Osteoblast (primary cell): ENCODE data around the gene CDC6. TPM values are rescaled to one million over a fixed set of nuclear protein-coding genes. Genes with fewer than 3 reads are reported as not detected.

ENCODE experiments used
- DNase-seq: peaks from one replicate; pipeline ENCODE4 v3.0.0; 2011; ENCODE audit warnings: low spot score, mixed read lengths; ENCODE audit not compliant: insufficient read length; ENCODE audit errors: missing footprints
- H2AFZ ChIP-seq: 2 replicates; pipeline ENCODE4 v1.6.0; 2011; ENCODE audit warnings: mild to moderate bottlenecking, low read length
- H3K27ac ChIP-seq: 2 replicates; pipeline ENCODE4 v1.5.1; 2011; ENCODE audit warnings: mild to moderate bottlenecking, low read depth, low read length, moderate library complexity
- H3K27me3 ChIP-seq: 2 replicates; pipeline ENCODE4 v1.6.0; 2012; ENCODE audit warnings: mild to moderate bottlenecking, control low read depth, inconsistent platforms, low read length, moderate library complexity; ENCODE audit not compliant: insufficient read depth
- H3K36me3 ChIP-seq: 2 replicates; pipeline ENCODE4 v1.5.1; 2011; ENCODE audit warnings: mild to moderate bottlenecking, low read length, control low read depth, moderate library complexity; ENCODE audit not compliant: insufficient read depth
- H3K4me1 ChIP-seq: 2 replicates; pipeline ENCODE4 v1.5.1; 2011; ENCODE audit warnings: mild to moderate bottlenecking, low read length, control low read depth, moderate library complexity; ENCODE audit not compliant: insufficient read depth
- H3K4me2 ChIP-seq: 2 replicates; pipeline ENCODE4 v1.6.0; 2011; ENCODE audit warnings: mild to moderate bottlenecking, low read length; ENCODE audit not compliant: insufficient read depth
- H3K4me3 ChIP-seq: fragments of 200-600 bp; sonication (generic); 3 replicates; pipeline ENCODE4 v1.5.1; 2012; ENCODE audit warnings: mild to moderate bottlenecking, low read length, inconsistent platforms; ENCODE audit not compliant: insufficient read depth
- H3K79me2 ChIP-seq: 2 replicates; pipeline ENCODE4 v1.6.0; 2012; ENCODE audit warnings: mild to moderate bottlenecking, low read length, control low read depth, inconsistent platforms; ENCODE audit not compliant: insufficient read depth
- H3K9me3 ChIP-seq: 2 replicates; pipeline ENCODE4 v1.5.1; 2011; ENCODE audit warnings: low read depth, low read length, control low read depth
- H4K20me1 ChIP-seq: 2 replicates; pipeline ENCODE4 v1.6.0; 2012; ENCODE audit warnings: mild to moderate bottlenecking, low read length, control low read depth; ENCODE audit not compliant: insufficient read depth
- total RNA-seq: library from RNA; depleted of rRNA; stranded (reverse); fragments of >200 nt; gene quantifications from 2 replicates; pipeline ENCODE4 v1.2.3, GENCODE V29; 2012
- TF ChIP-seq, protein P1 (sequence below): IDR thresholded peaks from 2 replicates; pipeline ENCODE4 v1.5.1; 2011; ENCODE audit warnings: mild to moderate bottlenecking, low read depth, low read length, moderate library complexity; ENCODE audit errors: extremely low read depth

CDC6 gene
- total RNA-seq, 1 donor, result 5.1 TPM

DNA sequence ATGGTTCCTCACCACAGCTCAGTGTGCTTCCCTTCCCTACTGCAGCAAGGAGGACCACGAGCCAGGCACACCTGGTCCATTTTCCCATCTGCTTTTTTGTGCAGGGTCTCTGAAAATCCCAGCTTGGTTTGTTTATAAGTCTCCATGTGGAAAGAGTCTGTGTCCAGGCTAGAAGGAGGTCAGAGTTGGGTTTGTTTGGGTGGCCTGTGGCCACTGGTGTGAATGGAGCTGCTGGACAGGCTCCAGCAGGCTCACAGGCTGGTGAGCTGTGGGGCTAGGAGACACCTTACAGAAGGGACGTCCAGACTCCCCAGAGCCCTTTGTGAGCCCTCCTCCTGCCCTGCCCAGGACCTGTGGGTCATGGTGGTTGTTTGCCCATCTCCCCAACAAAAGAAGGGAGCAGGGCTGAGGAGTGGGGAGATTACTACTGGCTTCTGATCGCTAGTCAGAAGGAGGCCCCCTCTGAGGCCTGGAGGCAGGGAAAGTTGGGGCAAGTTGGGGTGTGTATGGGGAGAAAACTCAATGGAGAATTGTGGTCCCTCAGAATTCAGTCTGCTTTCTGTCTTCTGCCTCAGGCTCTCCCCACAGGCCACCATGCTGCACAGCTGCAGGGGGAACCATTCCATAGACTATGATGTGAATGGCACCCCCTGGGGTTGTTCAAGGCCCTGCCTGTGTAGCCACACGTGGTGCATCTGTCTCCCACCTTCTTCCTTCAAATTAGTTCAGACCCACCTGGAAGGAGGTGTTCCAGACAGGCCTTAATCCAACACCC lies 25.4 kb downstream of the CDC6 start:
- peaks cover 77% of the 10 kb centered on the region for H3K4me1 ChIP-seq
- DNase-seq, result no peak
- H3K27me3 ChIP-seq, result no peaks in the 10 kb centered on the region
- H2AFZ ChIP-seq, result no peak overlapping the region
- H3K4me2 ChIP-seq, result peak overlapping the region; percentile 29
- H3K4me3 ChIP-seq, result no peak overlapping the region
- H3K9me3 ChIP-seq, result no peaks in the 10 kb centered on the region
- H3K79me2 ChIP-seq, result peaks cover under 1% of the 10 kb centered on the region
- H4K20me1 ChIP-seq, result no peaks in the 10 kb centered on the region
- no peaks in the 10 kb centered on the region for H3K36me3 ChIP-seq
- TF ChIP-seq, protein P1, sequence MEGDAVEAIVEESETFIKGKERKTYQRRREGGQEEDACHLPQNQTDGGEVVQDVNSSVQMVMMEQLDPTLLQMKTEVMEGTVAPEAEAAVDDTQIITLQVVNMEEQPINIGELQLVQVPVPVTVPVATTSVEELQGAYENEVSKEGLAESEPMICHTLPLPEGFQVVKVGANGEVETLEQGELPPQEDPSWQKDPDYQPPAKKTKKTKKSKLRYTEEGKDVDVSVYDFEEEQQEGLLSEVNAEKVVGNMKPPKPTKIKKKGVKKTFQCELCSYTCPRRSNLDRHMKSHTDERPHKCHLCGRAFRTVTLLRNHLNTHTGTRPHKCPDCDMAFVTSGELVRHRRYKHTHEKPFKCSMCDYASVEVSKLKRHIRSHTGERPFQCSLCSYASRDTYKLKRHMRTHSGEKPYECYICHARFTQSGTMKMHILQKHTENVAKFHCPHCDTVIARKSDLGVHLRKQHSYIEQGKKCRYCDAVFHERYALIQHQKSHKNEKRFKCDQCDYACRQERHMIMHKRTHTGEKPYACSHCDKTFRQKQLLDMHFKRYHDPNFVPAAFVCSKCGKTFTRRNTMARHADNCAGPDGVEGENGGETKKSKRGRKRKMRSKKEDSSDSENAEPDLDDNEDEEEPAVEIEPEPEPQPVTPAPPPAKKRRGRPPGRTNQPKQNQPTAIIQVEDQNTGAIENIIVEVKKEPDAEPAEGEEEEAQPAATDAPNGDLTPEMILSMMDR, result no peak
- H3K27ac ChIP-seq, result peak overlapping the region; percentile 77

DNA sequence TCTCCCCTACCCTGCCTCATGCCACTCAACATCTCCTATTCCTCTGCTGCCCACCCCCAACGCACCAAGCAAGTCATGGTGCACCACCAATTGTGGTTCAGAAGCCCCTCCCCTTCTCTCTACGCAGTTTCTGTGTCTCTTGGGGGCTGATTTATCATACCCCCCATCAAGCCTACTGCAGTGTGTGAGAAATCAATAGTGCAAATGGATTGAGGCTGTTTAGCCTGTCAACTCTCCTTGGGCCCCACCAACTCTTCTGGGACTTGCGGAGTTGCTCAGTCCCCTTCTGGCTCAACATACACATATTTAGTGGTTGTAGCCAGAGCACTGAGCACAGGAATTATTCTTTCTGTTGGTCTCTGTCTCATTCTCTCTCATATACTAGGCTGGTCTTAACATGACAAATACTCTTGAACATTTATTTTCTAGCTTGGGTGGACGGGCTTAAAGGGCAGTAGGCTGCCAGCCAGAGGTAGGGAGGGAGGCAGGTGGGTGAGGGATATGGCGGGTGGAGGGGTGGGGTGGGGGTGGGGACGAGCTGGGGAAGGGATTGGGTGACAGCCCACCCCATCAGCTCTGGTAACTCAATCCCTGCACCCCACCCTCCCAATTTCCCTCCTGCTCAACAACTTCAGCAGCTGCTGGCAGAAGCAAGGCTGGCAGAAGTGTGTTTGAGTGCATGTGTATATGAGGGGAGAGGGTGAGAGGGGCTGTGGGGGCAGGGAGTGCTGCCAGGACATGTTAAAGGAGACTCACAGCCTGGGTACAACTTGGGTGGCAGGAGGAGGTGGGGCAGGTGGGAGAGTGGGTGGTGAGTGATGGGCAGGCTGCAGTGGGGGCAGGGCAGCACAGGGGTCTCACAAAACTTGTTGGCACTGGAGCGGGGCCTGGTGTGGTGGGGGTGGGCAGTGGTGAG lies 26.2 kb downstream of the CDC6 start:
- H3K9me3 ChIP-seq, result no peaks in the 10 kb centered on the region
- H3K36me3 ChIP-seq, result no peaks in the 10 kb centered on the region
- H3K4me1 ChIP-seq, result peaks cover 72% of the 10 kb centered on the region
- H3K4me2 ChIP-seq, result peak overlapping the region; percentile 56
- H3K27ac ChIP-seq, result peak overlapping the region; percentile 77
- H3K27me3 ChIP-seq, result no peaks in the 10 kb centered on the region
- TF ChIP-seq, protein P1, result no peak
- H3K79me2 ChIP-seq, result peaks cover 9% of the 10 kb centered on the region
- H3K4me3 ChIP-seq, result no peak overlapping the region
- DNase-seq, result peak; percentile 75
- no peak overlapping the region for H2AFZ ChIP-seq
- H4K20me1 ChIP-seq, result peaks cover 3% of the 10 kb centered on the region

DNA sequence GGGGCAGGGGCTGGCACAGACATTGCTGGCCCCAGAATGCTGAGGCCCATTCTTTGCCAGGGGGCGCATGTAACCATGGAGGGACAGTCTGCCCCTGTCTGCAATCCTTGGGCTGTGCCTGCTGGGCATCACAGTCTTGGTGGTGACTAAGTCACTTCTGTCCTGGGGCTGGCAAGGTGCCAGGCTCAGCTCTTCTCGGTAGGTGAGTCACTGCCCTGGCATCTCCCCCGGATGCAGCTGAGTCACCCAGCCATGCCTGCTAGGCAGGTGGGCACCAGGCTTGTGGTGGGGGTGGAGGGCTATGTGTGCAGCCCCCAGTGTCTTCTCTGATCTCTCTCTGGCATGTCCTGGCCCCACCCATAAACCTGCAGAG lies 26.9 kb downstream of the CDC6 start:
- Histone ChIP-seq H4K20me1 (peaks cover 6% of the 10 kb centered on the region), H3K9me3 (no peaks in the 10 kb centered on the region), H3K4me3 (no peak overlapping the region), H3K4me1 (peaks cover 73% of the 10 kb centered on the region), H3K27me3 (no peaks in the 10 kb centered on the region), H3K4me2 (peak overlapping the region; percentile 56), H3K27ac (peak overlapping the region; percentile 77), H3K36me3 (no peaks in the 10 kb centered on the region), H2AFZ (no peak overlapping the region), H3K79me2 (peaks cover 15% of the 10 kb centered on the region)
- peak; percentile 97 for DNase-seq
- TF ChIP-seq, protein P1, result no peak

DNA sequence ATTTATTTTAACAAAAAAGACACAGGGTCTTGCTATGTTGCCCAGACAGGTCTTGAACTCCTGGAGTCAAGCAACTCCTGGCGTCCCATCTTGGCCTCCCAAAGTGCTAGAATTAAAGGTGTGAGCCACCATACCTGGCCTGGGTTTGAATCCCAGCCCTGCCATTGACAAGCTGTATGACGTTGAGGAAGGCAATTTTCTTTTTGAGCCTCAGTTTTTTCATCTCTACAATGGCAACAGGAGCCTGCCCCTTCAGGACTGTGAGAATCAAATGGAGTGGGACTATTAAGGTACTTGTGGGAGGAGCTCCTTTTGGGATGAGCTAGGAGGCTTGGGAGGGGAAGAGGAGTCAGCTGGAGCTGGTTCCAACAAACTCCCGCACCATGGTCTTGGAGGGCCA lies 27.5 kb downstream of the CDC6 start:
- peaks cover 78% of the 10 kb centered on the region for H3K4me1 ChIP-seq
- H3K79me2 ChIP-seq, result peaks cover 22% of the 10 kb centered on the region
- H3K4me3 ChIP-seq, result no peak overlapping the region
- no peak for DNase-seq
- no peak overlapping the region for H2AFZ ChIP-seq
- TF ChIP-seq, protein P1, result no peak
- peaks cover 8% of the 10 kb centered on the region for H4K20me1 ChIP-seq
- no peaks in the 10 kb centered on the region for H3K36me3 ChIP-seq
- peak overlapping the region; percentile 36 for H3K27ac ChIP-seq
- no peaks in the 10 kb centered on the region for H3K27me3 ChIP-seq
- H3K4me2 ChIP-seq, result no peak overlapping the region
- no peaks in the 10 kb centered on the region for H3K9me3 ChIP-seq
